HG02943 (cell line): ENCODE measurements around the gene ZNG1A.
"Not testable (repeated sequence)": the region's sequence is repeated elsewhere in the genome, so short reads cannot be mapped to it uniquely, and the experiment has no call there.

Experiments used
- ATAC-seq: cut with Tn5 transposase; IDR thresholded peaks from one replicate; pipeline ENCODE4 v1.9.1; 2021; ENCODE audit warnings: mild to moderate bottlenecking, low read depth, moderate library complexity; ENCODE audit not compliant: unreplicated experiment

ZNG1A gene

GRCh38 chr9:199601-200000 lies 20.7 kb upstream of the ZNG1A start:
- not testable (repeated sequence) for ATAC-seq

GRCh38 chr9:178140-178825 lies 573 bp downstream of the ZNG1A start:
- not testable (repeated sequence) for ATAC-seq

GRCh38 chr9:169757-170156 lies 9.1 kb downstream of the ZNG1A start:
- not testable (repeated sequence) for ATAC-seq

GRCh38 chr9:159871-160270 lies 19.0 kb downstream of the ZNG1A start:
- ATAC-seq, result not testable (repeated sequence)

GRCh38 chr9:151173-151572 lies 27.7 kb downstream of the ZNG1A start:
- ATAC-seq, result not testable (repeated sequence)

GRCh38 chr9:139880-140279 lies 39.0 kb downstream of the ZNG1A start:
- ATAC-seq, result not testable (repeated sequence)

- not testable (repeated sequence) for ATAC-seq
Measured at GRCh38 chr9:117995-118467, 60.8 kb downstream of the ZNG1A start, which contains the start of gene FOXD4. FOXD4 (minus strand) TSS chr9:118417; CDS start chr9:118119, 298 bp downstream.

- ATAC-seq, result not testable (repeated sequence)
Measured at GRCh38 chr9:117144-117994, 61.5 kb downstream of the ZNG1A start.

GRCh38 chr9:116239-117077 lies 62.4 kb downstream of the ZNG1A start:
- not testable (repeated sequence) for ATAC-seq

- not testable (repeated sequence) for ATAC-seq
Measured at GRCh38 chr9:115118-115451, 63.8 kb downstream of the ZNG1A start.

- ATAC-seq, result not testable (repeated sequence)
Measured at GRCh38 chr9:114267-115117, 64.4 kb downstream of the ZNG1A start.

GRCh38 chr9:113468-114266 lies 65.2 kb downstream of the ZNG1A start:
- not testable (repeated sequence) for ATAC-seq

- ATAC-seq, result not testable (repeated sequence)
Measured at GRCh38 chr9:112589-113467, 66.0 kb downstream of the ZNG1A start.

- ATAC-seq, result not testable (repeated sequence)
Measured at GRCh38 chr9:110672-111071, 68.2 kb downstream of the ZNG1A start.

GRCh38 chr9:109540-109939 lies 69.3 kb downstream of the ZNG1A start:
- ATAC-seq, result not testable (repeated sequence)

- ATAC-seq, result not testable (repeated sequence)
Measured at GRCh38 chr9:108742-109495, 69.9 kb downstream of the ZNG1A start.

GRCh38 chr9:105991-106390 lies 72.9 kb downstream of the ZNG1A start:
- not testable (repeated sequence) for ATAC-seq
